HG02798 (cell line): Measurements from ENCODE around the gene LYST.
A peak's percentile ranks its signal among the peaks of the same experiment; 100 is the strongest.
"Not testable (repeated sequence)": the region's sequence is repeated elsewhere in the genome, so short reads cannot be mapped to it uniquely, and the experiment has no call there.

Experiments
- ATAC-seq: cut with Tn5 transposase; IDR thresholded peaks from one replicate; pipeline ENCODE4 v1.9.1; 2021; ENCODE audit warnings: mild to moderate bottlenecking; ENCODE audit not compliant: unreplicated experiment, poor library complexity

LYST gene

GRCh38 chr1:235775246-235775860, 91.4 kb downstream of the LYST start:
- ATAC-seq: no peak

- peak; percentile 90 for ATAC-seq
Measured at GRCh38 chr1:235767795-235768194, 98.9 kb downstream of the LYST start.

GRCh38 chr1:235766794-235767285, 99.9 kb downstream of the LYST start:
- ATAC-seq: no peak

GRCh38 chr1:235763962-235764361, 102.7 kb downstream of the LYST start:
- ATAC-seq: no peak

- ATAC-seq: no peak
Measured at GRCh38 chr1:235759336-235759735, 107.4 kb downstream of the LYST start.

GRCh38 chr1:235758931-235759330, 107.8 kb downstream of the LYST start:
- no peak for ATAC-seq

- ATAC-seq: no peak
Measured at GRCh38 chr1:235757587-235758096, 109.1 kb downstream of the LYST start.

GRCh38 chr1:235754186-235754585, 112.5 kb downstream of the LYST start:
- not testable (repeated sequence) for ATAC-seq

- no peak for ATAC-seq
Measured at GRCh38 chr1:235749755-235750300, 116.9 kb downstream of the LYST start.

- no peak for ATAC-seq
Measured at GRCh38 chr1:235748747-235749146, 118.0 kb downstream of the LYST start.

- ATAC-seq: no peak
Measured at GRCh38 chr1:235746245-235746644, 120.5 kb downstream of the LYST start.

GRCh38 chr1:235745503-235746136, 121.1 kb downstream of the LYST start:
- ATAC-seq: no peak

GRCh38 chr1:235742914-235743599, 123.6 kb downstream of the LYST start:
- no peak for ATAC-seq

- no peak for ATAC-seq
Measured at GRCh38 chr1:235741294-235741693, 125.4 kb downstream of the LYST start.

- no peak for ATAC-seq
Measured at GRCh38 chr1:235739631-235740030, 127.1 kb downstream of the LYST start.

- ATAC-seq: no peak
Measured at GRCh38 chr1:235739124-235739523, 127.6 kb downstream of the LYST start.

GRCh38 chr1:235737751-235738150, 129.0 kb downstream of the LYST start:
- ATAC-seq: no peak

- ATAC-seq: no peak
Measured at GRCh38 chr1:235736263-235736662, 130.4 kb downstream of the LYST start.

- ATAC-seq: no peak
Measured at GRCh38 chr1:235735621-235736020, 131.1 kb downstream of the LYST start.

- ATAC-seq: no peak
Measured at GRCh38 chr1:235734335-235734734, 132.4 kb downstream of the LYST start.

GRCh38 chr1:235730007-235730406, 136.7 kb downstream of the LYST start:
- ATAC-seq: no peak
